ENCODE data around the gene MAPKAPK5. TPM values are rescaled to one million over a fixed set of nuclear protein-coding genes. Genes with fewer than 3 reads are reported as not detected.

The MAPKAPK5 gene
- total RNA-seq (49.1 and 59.9 TPM in 2 replicates), polyA plus RNA-seq (35.0 and 45.1 TPM in 2 replicates)

- Histone ChIP-seq H3K4me2 (peak within 1 kb of the TSS; percentile 92), H3K27me3 (no peaks in the 10 kb centered on the region), H2AFZ (peak within 1 kb of the TSS; percentile 90), H3K36me3 (replicated peaks; ENCODE audit: insufficient read depth, low read depth) (no peaks in the 10 kb centered on the region), H3K27ac (peak within 1 kb of the TSS; percentile 99), H3K4me1 (ENCODE audit: insufficient read depth) (peaks cover 21% of the 10 kb centered on the region), H3K9me3 (ENCODE audit: low read depth) (no peaks in the 10 kb centered on the region), H3K9me2 (replicated peaks; ENCODE audit: insufficient read depth) (no peaks in the 10 kb centered on the region), H3K4me3 (peak within 1 kb of the TSS; percentile 59), H4K20me1 (ENCODE audit: insufficient read depth, poor library complexity, severe bottlenecking) (peaks cover 5% of the 10 kb centered on the region), H3K79me2 (peaks cover 69% of the 10 kb centered on the region)
- under 1% methylated on average over 54 of the region's 84 CpGs for WGBS (ENCODE audit: low lambda C conversion rate, missing lambda C conversion rate)
- peak; percentile 96 for DNase-seq (ENCODE audit: low spot score)
- TF ChIP-seq CTCF (IDR thresholded peaks at IDR 0.05; ENCODE audit: poor library complexity) (no peak), EZH2phosphoT487 (IDR thresholded peaks at IDR 0.05; ENCODE audit: low read depth, severe bottlenecking, unreplicated experiment) (no peak)
These were observed at the start of gene MAPKAPK5 for GRCh38 chr12:111841750-111842555. Gene MAPKAPK5, plus strand, starts transcription at chr12:111842228. Its CDS starts 506 bp downstream, at chr12:111842734.

GRCh38 chr12:111792856-111793235 lies 49.2 kb upstream of the MAPKAPK5 start:
- Histone ChIP-seq H2AFZ (no peak overlapping the region), H3K4me1 (ENCODE audit: insufficient read depth) (no peaks in the 10 kb centered on the region), H3K9me2 (replicated peaks; ENCODE audit: insufficient read depth) (no peaks in the 10 kb centered on the region), H3K79me2 (no peaks in the 10 kb centered on the region), H3K4me3 (no peak overlapping the region), H3K27ac (no peak overlapping the region), H3K27me3 (no peaks in the 10 kb centered on the region), H3K36me3 (replicated peaks; ENCODE audit: insufficient read depth, low read depth) (no peaks in the 10 kb centered on the region), H3K4me2 (no peak overlapping the region), H3K9me3 (ENCODE audit: low read depth) (no peaks in the 10 kb centered on the region), H4K20me1 (ENCODE audit: insufficient read depth, poor library complexity, severe bottlenecking) (no peaks in the 10 kb centered on the region)
- no peak for DNase-seq (ENCODE audit: low spot score)
- TF ChIP-seq CTCF (IDR thresholded peaks at IDR 0.05; ENCODE audit: poor library complexity) (no peak), EZH2phosphoT487 (IDR thresholded peaks at IDR 0.05; ENCODE audit: low read depth, severe bottlenecking, unreplicated experiment) (no peak), EZH2 (IDR thresholded peaks at IDR 0.05; ENCODE audit: borderline replicate concordance) (no peak)
- 97% methylated on average over 3 of the region's 3 CpGs for WGBS (ENCODE audit: low lambda C conversion rate, missing lambda C conversion rate)

- Histone ChIP-seq H3K9me3 (ENCODE audit: low read depth) (no peaks in the 10 kb centered on the region), H2AFZ (no peak overlapping the region), H3K27ac (no peak overlapping the region), H4K20me1 (ENCODE audit: insufficient read depth, poor library complexity, severe bottlenecking) (no peaks in the 10 kb centered on the region), H3K4me2 (no peak overlapping the region), H3K4me1 (ENCODE audit: insufficient read depth) (no peaks in the 10 kb centered on the region), H3K36me3 (replicated peaks; ENCODE audit: insufficient read depth, low read depth) (no peaks in the 10 kb centered on the region), H3K79me2 (no peaks in the 10 kb centered on the region), H3K4me3 (no peak overlapping the region), H3K27me3 (no peaks in the 10 kb centered on the region), H3K9me2 (replicated peaks; ENCODE audit: insufficient read depth) (no peaks in the 10 kb centered on the region)
- TF ChIP-seq EZH2phosphoT487 (IDR thresholded peaks at IDR 0.05; ENCODE audit: low read depth, severe bottlenecking, unreplicated experiment) (no peak), CTCF (IDR thresholded peaks at IDR 0.05; ENCODE audit: poor library complexity) (no peak), EZH2 (IDR thresholded peaks at IDR 0.05; ENCODE audit: borderline replicate concordance) (no peak)
- WGBS (ENCODE audit: low lambda C conversion rate, missing lambda C conversion rate), result 95% methylated on average over 4 of the region's 4 CpGs
- DNase-seq (ENCODE audit: low spot score), result no peak
These were observed 43.8 kb upstream of the MAPKAPK5 start for GRCh38 chr12:111798182-111798581.

Measured in hepatocyte (in vitro differentiated cells).